Superior temporal gyrus (tissue), 1 donor: ENCODE data around the gene ST6GALNAC5.
"Not testable (repeated sequence)": the region's sequence is repeated elsewhere in the genome, so short reads cannot be mapped to it uniquely, and the experiment has no call there.

Experiments
- DNase-seq: peaks from one replicate; pipeline ENCODE4 v3.0.0-alpha.2; 2016; ENCODE audit errors: extremely low spot score

ST6GALNAC5 gene

GRCh38 chr1:76866566-76866965, 714 bp upstream of the ST6GALNAC5 start:
- no peak for DNase-seq

- DNase-seq = no peak
These were observed 1.0 kb downstream of the ST6GALNAC5 start for GRCh38 chr1:76868154-76868882.

- no peak for DNase-seq
These were observed 1.6 kb downstream of the ST6GALNAC5 start for GRCh38 chr1:76868916-76869315.

- DNase-seq = no peak
These were observed 2.8 kb downstream of the ST6GALNAC5 start for GRCh38 chr1:76870037-76870436.

- DNase-seq = no peak
These were observed 4.2 kb downstream of the ST6GALNAC5 start for GRCh38 chr1:76871355-76871974.

- DNase-seq = no peak
These were observed 5.7 kb downstream of the ST6GALNAC5 start for GRCh38 chr1:76872944-76873343.

- no peak for DNase-seq
These were observed 9.5 kb downstream of the ST6GALNAC5 start for GRCh38 chr1:76876655-76877395.

GRCh38 chr1:76879014-76879413, 11.7 kb downstream of the ST6GALNAC5 start:
- DNase-seq = not testable (repeated sequence)

GRCh38 chr1:76881762-76882161, 14.5 kb downstream of the ST6GALNAC5 start:
- DNase-seq = no peak

GRCh38 chr1:76891931-76892622, 24.8 kb downstream of the ST6GALNAC5 start:
- DNase-seq = peak; percentile 45

GRCh38 chr1:76892675-76893074, 25.4 kb downstream of the ST6GALNAC5 start:
- DNase-seq = no peak

GRCh38 chr1:76901158-76901767, 34.0 kb downstream of the ST6GALNAC5 start:
- DNase-seq = peak; percentile 56

- no peak for DNase-seq
These were observed 38.8 kb downstream of the ST6GALNAC5 start for GRCh38 chr1:76905876-76906595.

GRCh38 chr1:76909311-76909710, 42.0 kb downstream of the ST6GALNAC5 start:
- DNase-seq = no peak

GRCh38 chr1:76919085-76919484, 51.8 kb downstream of the ST6GALNAC5 start:
- no peak for DNase-seq

- no peak for DNase-seq
These were observed 54.3 kb downstream of the ST6GALNAC5 start for GRCh38 chr1:76921590-76921989.

- DNase-seq = no peak
These were observed 58.5 kb downstream of the ST6GALNAC5 start for GRCh38 chr1:76925825-76926224.

GRCh38 chr1:76928522-76928921, 61.2 kb downstream of the ST6GALNAC5 start:
- no peak for DNase-seq

- no peak for DNase-seq
These were observed 61.9 kb downstream of the ST6GALNAC5 start for GRCh38 chr1:76929136-76929535.

- no peak for DNase-seq
These were observed 66.9 kb downstream of the ST6GALNAC5 start for GRCh38 chr1:76933847-76934815.
